Stimulated activated CD8-positive, alpha-beta memory T cell treated with anti-CD3 and anti-CD28 coated beads, Interleukin-4, amount 100 ng/mL, for 1 hour (primary cell): ENCODE results near the gene HECTD4.

ENCODE experiments used
- DNase-seq, 2 donors: peaks; one replicate each; pipeline ENCODE4 v3.0.0-alpha.2; 2020; ENCODE audit warnings: low read depth in 2 of 2, low spot score in 1 of 2

Gene HECTD4

DNA sequence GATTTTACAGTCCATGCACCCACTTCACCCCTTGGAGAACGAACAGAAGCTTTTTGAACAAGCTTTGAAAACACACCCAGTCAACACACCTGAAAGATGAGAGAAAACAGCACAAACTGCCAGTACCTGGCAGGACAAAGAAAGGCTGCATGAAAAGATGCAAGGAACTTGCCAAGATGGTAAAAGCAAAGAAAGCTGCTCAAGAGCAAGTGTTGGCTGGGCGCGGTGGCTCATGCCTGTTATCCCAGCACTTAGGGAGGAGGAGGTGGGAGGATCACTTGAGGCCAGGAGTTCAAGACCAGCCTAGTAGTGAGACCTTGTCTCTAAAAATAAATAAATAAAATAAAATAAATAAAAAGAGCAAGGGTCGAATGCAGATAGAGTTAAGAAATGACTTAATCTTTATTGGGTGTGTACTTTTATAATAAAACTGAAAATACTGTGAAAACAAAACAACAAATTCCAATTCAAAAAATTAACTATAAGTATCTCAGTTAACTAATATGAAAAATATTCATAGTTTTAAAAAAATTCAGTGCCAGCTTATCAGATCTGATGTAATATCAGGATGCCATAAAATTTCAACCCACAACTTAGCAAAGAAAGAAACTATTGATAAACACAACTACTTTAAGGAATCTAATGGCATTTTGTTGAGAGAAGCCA, 59.2 kb downstream of the HECTD4 start:
- no peak for DNase-seq

GRCh38 chr12:112322441-112322840, 59.8 kb downstream of the HECTD4 start:
- no peak for DNase-seq

DNA sequence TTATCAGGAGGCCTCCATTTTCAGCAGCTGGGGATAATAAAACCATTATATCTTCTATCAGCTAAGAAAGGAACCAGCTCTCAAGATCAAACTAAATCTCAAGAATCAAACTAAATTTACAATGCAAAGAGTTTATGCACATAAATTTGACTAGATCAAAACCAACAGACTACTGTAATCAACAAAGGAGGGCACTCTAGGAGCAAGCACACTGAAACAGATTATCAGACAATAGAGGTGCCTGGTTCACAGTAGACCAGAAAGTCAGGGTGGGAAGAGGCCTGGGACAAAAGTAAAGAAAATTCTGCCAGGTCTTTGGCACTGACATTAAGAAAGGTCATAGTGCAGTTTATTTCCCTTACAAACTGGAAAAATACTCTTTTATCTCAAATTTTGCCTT, 61.0 kb downstream of the HECTD4 start:
- no peak for DNase-seq

DNA sequence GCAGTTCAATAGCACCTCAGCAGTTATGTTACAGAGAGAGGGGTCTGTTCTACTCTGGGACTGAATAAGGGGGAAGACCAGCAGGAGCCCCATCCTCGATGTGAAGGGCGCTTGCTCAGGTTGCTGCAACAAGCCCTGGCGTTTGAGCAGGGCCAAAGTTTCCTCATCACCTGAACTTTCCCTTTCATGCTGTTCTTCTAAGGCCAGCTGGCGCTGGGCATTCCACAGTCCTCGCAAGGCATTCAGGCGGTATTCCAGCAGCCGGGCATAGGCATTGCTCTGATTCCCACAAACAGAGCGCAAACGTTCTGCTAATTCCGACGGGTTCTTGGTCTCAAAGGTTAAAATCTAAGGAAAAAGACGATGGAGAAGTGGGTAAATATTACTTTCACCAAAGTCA, 62.8 kb downstream of the HECTD4 start:
- no peak for DNase-seq

DNA sequence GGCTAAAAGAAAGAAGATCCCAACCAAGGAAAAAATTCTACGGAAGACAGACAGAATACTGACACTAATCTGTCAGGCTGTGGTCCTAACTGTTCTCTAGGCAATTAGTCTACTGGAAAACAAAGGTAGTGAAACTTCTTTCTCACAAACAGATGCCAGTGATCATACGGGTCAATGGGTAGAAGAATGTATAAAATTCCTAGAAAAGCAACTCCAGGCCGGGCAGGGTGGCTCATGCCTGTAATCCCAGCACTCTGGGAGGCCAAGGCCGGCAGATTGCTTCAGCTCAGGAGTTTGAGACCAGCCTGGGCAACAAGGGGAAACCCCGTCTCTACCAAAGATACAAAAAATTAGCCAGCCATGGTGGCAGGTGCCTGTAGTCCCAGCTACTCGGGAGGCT, 64.8 kb downstream of the HECTD4 start:
- no peak for DNase-seq

DNA sequence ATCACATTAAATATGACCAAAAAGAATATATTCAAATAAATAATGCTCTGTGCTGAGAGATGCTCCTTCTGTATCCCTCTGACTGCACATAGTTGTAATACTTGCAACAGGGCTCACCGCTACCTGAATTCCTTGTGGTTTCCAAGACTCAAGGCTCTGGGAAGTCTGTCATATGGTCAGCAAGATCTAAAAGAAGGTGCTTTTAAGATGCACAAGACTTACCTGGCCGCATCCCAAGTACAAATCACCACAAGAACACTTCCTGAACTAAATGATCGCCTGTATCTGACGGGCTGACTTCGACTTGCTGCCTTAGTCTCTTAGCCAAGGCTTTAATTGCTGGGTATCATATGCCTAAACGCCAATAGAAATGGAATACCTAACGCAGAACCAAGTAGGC, 67.2 kb downstream of the HECTD4 start:
- no peak for DNase-seq

GRCh38 chr12:112309797-112310196, 72.4 kb downstream of the HECTD4 start:
- no peak for DNase-seq

DNA sequence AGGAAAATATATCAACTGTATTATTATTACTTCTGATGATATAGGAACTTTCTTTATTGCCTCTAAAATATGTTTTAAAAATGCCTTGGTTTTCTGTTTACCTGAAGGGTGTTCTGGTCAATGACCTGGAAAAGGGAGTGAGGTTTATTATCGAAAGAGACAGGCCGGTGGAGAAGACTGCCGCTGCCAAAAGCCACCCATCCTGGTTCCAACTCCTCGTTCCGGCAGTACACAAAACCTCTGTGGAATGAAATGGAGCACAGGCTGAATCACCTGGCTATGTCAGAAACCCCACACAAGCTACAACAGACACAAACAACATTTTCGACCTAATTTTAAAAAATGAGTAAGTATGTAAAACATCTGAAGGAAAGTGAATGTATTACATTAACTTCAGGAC, 73.6 kb downstream of the HECTD4 start:
- no peak for DNase-seq

DNA sequence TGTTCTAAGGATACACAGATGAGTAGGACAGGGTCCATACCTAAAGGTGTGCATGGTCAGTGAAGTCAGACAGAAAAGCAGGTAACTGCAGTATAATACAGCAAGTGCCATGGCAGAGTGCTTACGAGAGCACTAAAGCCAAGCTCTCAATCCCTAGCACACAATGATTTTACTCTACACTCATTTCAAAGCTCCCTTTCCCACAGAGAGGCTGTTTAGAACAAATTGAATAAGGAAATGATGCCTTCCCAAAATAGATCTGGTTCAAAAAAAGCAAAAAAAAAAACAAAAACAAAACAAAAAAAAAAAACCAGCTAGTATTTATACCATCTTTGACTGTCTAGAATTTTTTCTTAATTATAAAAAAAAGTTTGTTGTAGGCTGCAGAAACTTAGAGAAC, 74.1 kb downstream of the HECTD4 start:
- DNase-seq = no peak

- DNase-seq = no peak
Observed at GRCh38 chr12:112307317-112308011, 74.8 kb downstream of the HECTD4 start.

DNA sequence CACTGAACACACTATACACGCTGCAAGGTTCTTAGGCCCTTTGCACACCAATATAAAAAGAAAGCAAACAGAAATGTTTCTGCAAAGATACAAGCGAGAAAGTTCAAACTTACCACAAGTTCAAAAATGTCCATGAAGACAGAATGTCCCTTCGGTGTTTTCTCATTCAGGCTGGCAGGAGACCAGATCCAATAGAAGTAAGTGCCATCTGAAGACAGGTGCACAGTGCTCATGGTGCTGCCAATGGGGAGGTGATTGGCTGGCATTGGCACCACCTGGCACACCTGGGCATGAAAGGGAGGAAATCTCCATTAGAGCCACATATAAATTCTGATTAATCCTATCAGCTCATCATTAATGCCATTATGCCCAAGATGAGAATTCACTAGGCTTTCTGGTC, 76.3 kb downstream of the HECTD4 start:
- DNase-seq = no peak

DNA sequence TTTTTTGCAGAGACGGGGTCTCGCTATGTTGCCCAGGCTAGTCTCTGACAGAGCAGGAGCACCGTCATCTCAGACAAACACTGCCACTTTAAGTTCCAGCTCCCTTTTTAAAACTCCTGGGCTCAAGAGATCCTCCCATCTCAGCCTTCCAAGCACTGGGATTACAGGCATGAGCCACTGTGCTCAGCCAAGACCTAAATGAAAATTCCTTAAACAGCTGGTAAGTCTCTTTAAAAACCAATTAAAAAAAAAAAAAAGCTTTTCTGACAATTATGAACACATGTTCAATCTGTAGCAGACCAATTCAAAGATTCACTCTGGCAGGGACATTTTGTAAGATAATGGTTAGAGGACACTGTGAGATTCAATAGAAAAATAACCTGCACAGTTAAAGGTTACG, 77.8 kb downstream of the HECTD4 start:
- no peak for DNase-seq

DNA sequence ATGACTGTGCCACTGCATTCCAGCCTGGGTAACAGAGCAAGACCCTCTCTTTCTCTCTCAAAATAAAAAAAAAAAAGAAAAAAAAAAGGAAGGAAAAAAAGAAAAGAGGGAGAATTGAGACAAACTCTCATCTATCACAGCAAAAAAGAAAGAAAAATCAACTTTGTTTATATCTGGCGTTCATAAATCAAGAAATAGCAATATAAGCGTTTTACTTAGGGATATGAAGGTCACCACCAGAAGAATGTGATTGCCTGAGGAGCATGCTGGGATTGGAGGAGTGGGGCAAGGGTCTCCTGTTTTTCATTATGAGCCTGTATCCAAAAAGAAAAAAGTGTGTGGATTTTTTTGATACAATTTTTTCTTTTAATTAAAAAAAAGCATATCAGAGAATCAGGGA, 78.4 kb downstream of the HECTD4 start:
- DNase-seq = no peak

DNA sequence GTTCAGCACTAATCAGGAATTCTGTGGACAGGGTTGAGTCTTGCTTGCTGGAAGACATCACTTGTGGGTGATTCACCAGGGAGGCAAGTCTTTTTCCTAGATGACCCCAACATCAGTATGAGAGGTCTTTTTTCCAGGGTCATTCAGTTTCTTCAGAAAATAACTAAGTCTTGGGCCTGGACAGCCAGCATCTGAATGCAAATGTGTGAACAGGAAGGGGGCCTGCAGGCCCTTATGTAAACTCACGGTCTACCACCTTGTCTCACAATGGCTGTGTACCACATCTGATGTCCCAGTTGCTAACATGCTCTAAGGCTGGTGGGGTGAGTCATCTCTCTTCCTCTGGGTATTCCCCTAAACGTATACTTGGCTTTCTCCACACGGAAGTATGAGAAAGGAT, 79.2 kb downstream of the HECTD4 start:
- DNase-seq = no peak

DNA sequence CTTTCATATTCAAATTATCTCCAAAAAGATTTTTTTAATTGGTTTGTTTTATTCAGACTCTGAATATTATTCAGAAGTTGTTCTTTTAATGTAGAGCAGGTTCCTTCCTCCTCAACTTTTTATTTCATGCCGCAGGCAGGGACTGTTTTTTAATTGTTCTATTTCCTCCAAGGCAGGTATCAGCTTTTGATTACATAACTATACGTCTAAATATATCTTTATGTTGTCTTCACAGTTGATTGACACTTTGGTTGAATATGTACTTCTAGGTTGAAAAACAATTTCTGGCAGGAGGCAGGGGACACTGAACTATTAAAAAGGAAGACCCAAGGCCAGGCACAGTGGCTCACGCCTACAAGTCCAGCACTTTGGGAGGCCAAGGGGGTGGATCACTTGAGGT, 82.5 kb downstream of the HECTD4 start:
- DNase-seq = no peak

GRCh38 chr12:112297188-112297587, 85.0 kb downstream of the HECTD4 start:
- DNase-seq = no peak

DNA sequence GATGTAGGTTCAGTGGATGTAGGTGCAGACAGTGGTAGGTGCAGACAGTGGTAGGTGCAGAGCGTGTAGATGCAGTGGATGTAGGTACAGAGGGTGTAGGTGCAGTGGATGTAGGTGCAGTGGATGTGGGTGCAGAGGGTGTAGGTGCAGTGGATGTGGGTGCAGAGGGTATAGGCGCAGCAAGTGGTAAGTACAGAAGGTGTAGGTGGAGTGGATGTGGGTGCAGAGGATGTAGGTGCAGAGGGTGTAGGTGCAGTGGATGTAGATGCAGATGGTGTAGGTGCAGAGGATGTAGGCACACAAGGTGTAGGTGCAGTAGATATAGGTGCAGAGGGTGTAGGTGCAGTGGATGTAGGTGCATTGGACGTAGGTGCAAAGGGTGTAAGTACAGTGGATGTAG, 86.0 kb downstream of the HECTD4 start:
- no peak for DNase-seq

- no peak for DNase-seq
Observed at GRCh38 chr12:112294793-112295192, 87.4 kb downstream of the HECTD4 start.

DNA sequence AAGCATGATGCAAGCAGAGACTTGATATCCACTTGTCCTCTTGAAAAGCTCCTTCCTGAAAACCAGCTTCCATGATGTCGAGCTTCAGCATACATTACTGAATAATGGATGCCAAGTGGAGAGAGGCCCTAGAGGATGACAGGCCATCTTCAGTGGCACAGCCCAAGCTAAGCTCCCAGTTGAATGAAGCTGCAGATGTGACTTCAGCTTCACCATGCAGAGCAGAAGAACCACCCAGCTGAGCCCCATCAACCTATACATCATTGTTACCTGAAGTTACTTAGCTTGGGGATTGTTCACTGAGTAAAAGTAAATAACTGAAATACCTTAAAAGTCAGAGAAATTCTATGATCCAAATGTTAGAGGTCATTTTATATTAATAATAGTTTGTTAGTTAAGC, 93.6 kb downstream of the HECTD4 start:
- no peak for DNase-seq

DNA sequence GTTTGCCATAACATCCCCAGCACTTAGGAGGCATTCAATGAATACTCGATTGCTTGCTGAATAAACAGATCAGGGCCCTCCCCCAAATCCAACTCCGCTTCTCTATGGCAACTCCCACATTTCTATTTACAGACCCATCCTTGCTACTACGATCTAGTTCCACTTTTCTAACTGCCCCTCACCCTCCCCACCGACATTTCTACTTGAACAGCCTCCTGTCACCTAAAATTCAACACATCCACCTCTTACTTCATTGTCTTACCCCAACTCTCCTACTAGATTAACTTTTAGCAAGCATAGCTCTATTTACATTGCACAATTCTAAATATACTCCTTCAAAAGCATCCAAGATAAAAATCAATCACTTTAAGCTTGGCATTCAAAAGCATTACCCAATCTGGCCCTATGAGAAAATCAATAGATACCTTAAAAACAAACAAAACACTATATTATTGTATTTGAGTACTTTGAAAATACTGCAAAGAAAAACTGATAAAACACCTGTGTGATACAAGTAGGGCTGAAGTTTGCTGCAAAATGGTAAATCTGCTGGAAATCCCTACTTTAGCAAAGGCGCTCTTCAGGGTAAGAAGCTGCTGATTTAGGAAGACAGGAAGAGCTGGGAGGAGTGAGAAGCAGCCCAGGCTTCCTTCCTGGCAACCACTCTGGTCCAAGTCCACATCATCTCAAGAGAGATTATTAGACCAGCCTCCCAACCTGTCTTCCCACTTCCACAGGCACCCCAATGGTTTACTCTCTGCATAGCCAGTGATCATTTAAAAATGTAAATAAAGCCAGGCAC, 96.4 kb downstream of the HECTD4 start:
- DNase-seq = no peak

DNA sequence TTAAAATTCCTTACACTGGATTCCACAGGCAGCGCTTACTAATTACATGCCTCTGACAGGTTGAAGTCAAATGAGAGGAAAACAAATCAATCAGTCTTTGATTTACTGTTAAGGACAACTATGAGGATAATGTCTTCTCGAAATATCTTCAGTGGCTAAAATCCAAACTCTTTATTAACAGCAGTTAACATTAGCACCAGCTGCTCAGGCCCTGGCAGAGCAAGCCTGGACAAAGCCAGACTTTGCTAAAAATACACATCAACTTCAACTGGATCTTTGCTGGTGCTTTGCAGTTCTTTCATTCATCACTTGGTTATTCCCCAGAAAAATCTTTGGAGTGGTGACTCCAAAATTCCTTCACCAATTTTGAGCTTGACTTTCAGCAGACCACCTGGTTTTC, 98.7 kb downstream of the HECTD4 start:
- no peak for DNase-seq

DNA sequence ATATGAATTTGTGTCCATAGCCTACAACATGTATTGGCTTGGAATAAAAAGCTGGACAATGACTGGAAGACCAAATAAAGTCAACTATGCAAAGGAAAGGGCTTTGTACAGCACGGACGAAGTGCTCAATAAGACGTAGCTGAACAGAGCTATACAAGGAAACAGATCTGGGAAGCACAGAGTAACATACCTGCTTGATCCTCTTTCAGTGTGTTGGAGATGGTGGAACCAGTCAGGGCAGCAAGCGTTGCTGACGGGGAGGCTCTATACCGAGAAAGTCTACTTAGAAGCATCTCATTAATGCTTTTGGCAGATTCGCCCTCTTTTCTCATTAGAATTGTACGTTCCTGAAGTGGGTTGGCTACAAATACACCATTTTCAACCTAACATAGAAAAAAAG, 99.3 kb downstream of the HECTD4 start:
- no peak for DNase-seq
